ENCODE measurements around the gene NPIPB6. TPM values are rescaled to one million over a fixed set of nuclear protein-coding genes. Genes with fewer than 3 reads are reported as not detected.

NPIPB6 gene
- total RNA-seq, 1 experiment from 2014 or later, result 2.6 TPM

GRCh38 chr16:28301620-28302019, 61.7 kb downstream of the NPIPB6 start:
- Mint-ChIP-seq H3K36me3 (ENCODE audit: insufficient read depth, unreplicated experiment) (no peaks in the 10 kb centered on the region), H3K27me3 (ENCODE audit: unreplicated experiment) (peaks cover 41% of the 10 kb centered on the region), H3K4me3 (ENCODE audit: low read depth, unreplicated experiment) (no peak overlapping the region), H3K4me1 (ENCODE audit: low read depth, unreplicated experiment) (no peaks in the 10 kb centered on the region), H3K9me3 (ENCODE audit: low read depth, unreplicated experiment) (no peaks in the 10 kb centered on the region), H3K27ac (ENCODE audit: unreplicated experiment) (no peak overlapping the region)
- intact Hi-C loops (cut with micrococcal nuclease; ENCODE audit: unreplicated experiment), result no loop called here
- no peak for TF ChIP-seq CTCF (IDR thresholded peaks at IDR 0.05; ENCODE audit: unreplicated experiment)
- no peak for DNase-seq
- CTCF ChIA-PET, result no interaction called here
- BruUV-seq (replicated peaks), result no TSS peak

- H3K27me3 Mint-ChIP-seq (ENCODE audit: unreplicated experiment), result peaks cover 41% of the 10 kb centered on the region
- BruUV-seq (replicated peaks), result no TSS peak
- H3K4me3 Mint-ChIP-seq (ENCODE audit: low read depth, unreplicated experiment), result no peak overlapping the region
- no peaks in the 10 kb centered on the region for H3K36me3 Mint-ChIP-seq (ENCODE audit: insufficient read depth, unreplicated experiment)
- TF ChIP-seq CTCF (IDR thresholded peaks at IDR 0.05; ENCODE audit: unreplicated experiment), result no peak
- H3K4me1 Mint-ChIP-seq (ENCODE audit: low read depth, unreplicated experiment), result no peaks in the 10 kb centered on the region
- no peaks in the 10 kb centered on the region for H3K9me3 Mint-ChIP-seq (ENCODE audit: low read depth, unreplicated experiment)
- intact Hi-C loops (cut with micrococcal nuclease; ENCODE audit: unreplicated experiment), result no loop called here
- no peak for DNase-seq
- CTCF ChIA-PET, result no interaction called here
- H3K27ac Mint-ChIP-seq (ENCODE audit: unreplicated experiment), result no peak overlapping the region
Measured at GRCh38 chr16:28301154-28301553, 62.2 kb downstream of the NPIPB6 start.

- no peaks in the 10 kb centered on the region for H3K9me3 Mint-ChIP-seq (ENCODE audit: low read depth, unreplicated experiment)
- peaks cover 45% of the 10 kb centered on the region for H3K27me3 Mint-ChIP-seq (ENCODE audit: unreplicated experiment)
- no peak overlapping the region for H3K4me3 Mint-ChIP-seq (ENCODE audit: low read depth, unreplicated experiment)
- DNase-seq, result no peak
- no peak for TF ChIP-seq CTCF (IDR thresholded peaks at IDR 0.05; ENCODE audit: unreplicated experiment)
- no peak overlapping the region for H3K27ac Mint-ChIP-seq (ENCODE audit: unreplicated experiment)
- CTCF ChIA-PET, result interaction anchor here (1.1 kb wide), 1 partner anchor 9 kb away, joined by 3 read pairs; no protein-coding TSS in a partner anchor
- H3K4me1 Mint-ChIP-seq (ENCODE audit: low read depth, unreplicated experiment), result no peaks in the 10 kb centered on the region
- no peaks in the 10 kb centered on the region for H3K36me3 Mint-ChIP-seq (ENCODE audit: insufficient read depth, unreplicated experiment)
- intact Hi-C loops (cut with micrococcal nuclease; ENCODE audit: unreplicated experiment), result no loop called here
- BruUV-seq (replicated peaks), result no TSS peak
Measured at GRCh38 chr16:28300327-28300726, 63.0 kb downstream of the NPIPB6 start.

- CTCF ChIA-PET, result no interaction called here
- H3K4me1 Mint-ChIP-seq (ENCODE audit: low read depth, unreplicated experiment), result no peaks in the 10 kb centered on the region
- no peak overlapping the region for H3K4me3 Mint-ChIP-seq (ENCODE audit: low read depth, unreplicated experiment)
Measured at GRCh38 chr16:28298511-28298878, 64.8 kb downstream of the NPIPB6 start.

More at GRCh38 chr16:28298511-28298878, 64.8 kb downstream of the NPIPB6 start:
- Mint-ChIP-seq H3K27ac (ENCODE audit: unreplicated experiment) (no peak overlapping the region), H3K36me3 (ENCODE audit: insufficient read depth, unreplicated experiment) (peaks cover 4% of the 10 kb centered on the region), H3K9me3 (ENCODE audit: low read depth, unreplicated experiment) (no peaks in the 10 kb centered on the region), H3K27me3 (ENCODE audit: unreplicated experiment) (peaks cover 63% of the 10 kb centered on the region)
- TF ChIP-seq CTCF (IDR thresholded peaks at IDR 0.05; ENCODE audit: unreplicated experiment), result no peak
- DNase-seq, result no peak
- intact Hi-C loops (cut with micrococcal nuclease; ENCODE audit: unreplicated experiment), result no loop called here
- BruUV-seq (replicated peaks), result no TSS peak

Measured in Calu3 (cell line).